OCI-LY1 (cell line): ENCODE data around the gene FAT1.

Source experiments
- H2AFZ ChIP-seq: fragments of 200-600 bp; sonication (generic), shearing (Covaris generic); 2 replicates; pipeline ENCODE4 v1.6.0; 2014; ENCODE audit warnings: antibody characterized with exemption, mild to moderate bottlenecking, low read length
- H3F3A ChIP-seq: fragments of 200-600 bp; sonication (generic), shearing (Covaris generic); 2 replicates; pipeline ENCODE4 v1.6.0; 2014; ENCODE audit warnings: mild to moderate bottlenecking, antibody characterized with exemption, low read length, moderate library complexity; ENCODE audit not compliant: insufficient read depth
- H3K27ac ChIP-seq: fragments of 200-600 bp; sonication (generic); 2 replicates; pipeline ENCODE4 v1.5.1; 2014; ENCODE audit warnings: low read length, mixed run types, mild to moderate bottlenecking, low read depth; ENCODE audit not compliant: poor library complexity, severe bottlenecking
- H3K27me3 ChIP-seq: fragments of 200-600 bp; sonication (generic); 2 replicates; pipeline ENCODE4 v1.6.0; 2014; ENCODE audit warnings: antibody characterized with exemption, mild to moderate bottlenecking, low read length, moderate library complexity; ENCODE audit not compliant: insufficient read depth
- H3K36me3 ChIP-seq: fragments of 200-600 bp; sonication (generic); 2 replicates; pipeline ENCODE4 v1.6.1; 2014; ENCODE audit warnings: mild to moderate bottlenecking, antibody characterized with exemption, low read length, moderate library complexity, mixed read lengths; ENCODE audit not compliant: insufficient read depth
- H3K4me1 ChIP-seq: fragments of 200-600 bp; sonication (generic); 2 replicates; pipeline ENCODE4 v1.5.1; 2014; ENCODE audit warnings: mild to moderate bottlenecking, low read length, moderate library complexity; ENCODE audit not compliant: insufficient read depth, severe bottlenecking
- H3K4me2 ChIP-seq: fragments of 200-600 bp; sonication (generic), shearing (Covaris generic); 2 replicates; pipeline ENCODE4 v1.6.1; 2014; ENCODE audit warnings: low read length
- H3K4me3 ChIP-seq: fragments of 200-600 bp; sonication (generic); 2 replicates; pipeline ENCODE4 v1.5.1; 2014; ENCODE audit warnings: low read length, low read depth, mild to moderate bottlenecking, mixed read lengths; ENCODE audit not compliant: poor library complexity, severe bottlenecking
- H3K79me2 ChIP-seq: fragments of 200-600 bp; shearing (Covaris generic); 2 replicates; pipeline ENCODE4 v1.6.1; 2016; ENCODE audit warnings: mixed run types, low read length, mixed read lengths; ENCODE audit not compliant: insufficient read depth
- H3K9ac ChIP-seq: fragments of 200-600 bp; sonication (generic), shearing (Covaris generic); 2 replicates; pipeline ENCODE4 v1.6.1; 2014; ENCODE audit warnings: mild to moderate bottlenecking, low read length, mixed read lengths
- H3K9me2 ChIP-seq: fragments of 200-600 bp; sonication (generic), shearing (Covaris generic); 2 replicates; pipeline ENCODE4 v1.6.1; 2014; ENCODE audit warnings: low read depth, mild to moderate bottlenecking, low read length, mixed read lengths
- H3K9me3 ChIP-seq: fragments of 200-600 bp; shearing (Covaris generic); 2 replicates; pipeline ENCODE4 v1.6.1; 2014; ENCODE audit warnings: low read length, mixed read lengths
- H4K20me1 ChIP-seq: fragments of 200-600 bp; sonication (generic), shearing (Covaris generic); 2 replicates; pipeline ENCODE4 v1.6.0; 2016; ENCODE audit warnings: mild to moderate bottlenecking, low read length; ENCODE audit not compliant: insufficient read depth
- CTCF ChIP-seq: fragments of 200-600 bp; sonication (generic), shearing (Covaris generic); IDR thresholded peaks from 2 replicates; pipeline ENCODE4 v1.5.1; 2017; ENCODE audit warnings: mild to moderate bottlenecking, antibody characterized with exemption, low read length, moderate library complexity, mixed read lengths
- EZH2 ChIP-seq: fragments of 200-600 bp; sonication (generic), shearing (Covaris generic); IDR thresholded peaks from 2 replicates; pipeline ENCODE4 v1.8.0; 2017; ENCODE audit warnings: borderline replicate concordance, mixed run types, mild to moderate bottlenecking, antibody characterized with exemption, low read length, moderate library complexity, mixed read lengths

Gene FAT1

DNA sequence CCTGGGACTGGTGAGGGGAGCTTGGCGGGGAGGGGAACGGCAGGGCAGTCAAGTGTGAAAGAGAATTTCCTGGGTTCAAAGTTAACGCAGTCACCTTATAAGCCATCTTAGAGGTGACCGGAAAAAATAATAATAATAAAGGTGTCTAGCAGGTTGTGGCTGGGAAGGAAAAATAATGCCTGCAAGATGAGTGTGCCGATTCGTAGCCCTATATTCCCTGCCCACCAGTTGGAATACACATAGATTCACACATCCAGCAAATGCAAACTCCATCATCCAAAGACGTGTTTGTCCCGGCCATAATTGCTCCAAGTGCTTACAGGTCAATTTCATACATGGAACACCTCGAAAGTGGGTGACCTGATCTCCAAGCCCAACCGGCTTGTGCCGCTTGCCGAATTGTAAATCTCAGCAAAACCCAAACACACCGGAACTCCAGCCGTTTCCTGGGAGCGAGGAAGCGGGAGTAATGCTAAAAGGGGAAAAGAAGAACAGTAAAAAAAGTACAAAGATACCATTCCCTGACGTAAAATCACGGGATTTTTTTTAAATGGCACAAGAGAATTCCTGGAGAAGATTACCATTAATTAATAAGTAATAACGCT is 1.3 kb upstream of the FAT1 start:
- Histone ChIP-seq H3K9me2 (no peaks in the 10 kb centered on the region), H3F3A (no peaks in the 10 kb centered on the region), H3K36me3 (no peaks in the 10 kb centered on the region), H3K4me2 (no peak overlapping the region), H3K4me1 (no peaks in the 10 kb centered on the region), H3K9ac (no peak overlapping the region), H3K4me3 (no peak overlapping the region), H3K79me2 (no peaks in the 10 kb centered on the region), H4K20me1 (no peaks in the 10 kb centered on the region), H2AFZ (no peak overlapping the region), H3K27ac (no peak overlapping the region), H3K27me3 (no peaks in the 10 kb centered on the region), H3K9me3 (peaks cover 25% of the 10 kb centered on the region; the same call in 1 of the 2 replicates)
- TF ChIP-seq EZH2, result no peak
- no peak for TF ChIP-seq CTCF

DNA sequence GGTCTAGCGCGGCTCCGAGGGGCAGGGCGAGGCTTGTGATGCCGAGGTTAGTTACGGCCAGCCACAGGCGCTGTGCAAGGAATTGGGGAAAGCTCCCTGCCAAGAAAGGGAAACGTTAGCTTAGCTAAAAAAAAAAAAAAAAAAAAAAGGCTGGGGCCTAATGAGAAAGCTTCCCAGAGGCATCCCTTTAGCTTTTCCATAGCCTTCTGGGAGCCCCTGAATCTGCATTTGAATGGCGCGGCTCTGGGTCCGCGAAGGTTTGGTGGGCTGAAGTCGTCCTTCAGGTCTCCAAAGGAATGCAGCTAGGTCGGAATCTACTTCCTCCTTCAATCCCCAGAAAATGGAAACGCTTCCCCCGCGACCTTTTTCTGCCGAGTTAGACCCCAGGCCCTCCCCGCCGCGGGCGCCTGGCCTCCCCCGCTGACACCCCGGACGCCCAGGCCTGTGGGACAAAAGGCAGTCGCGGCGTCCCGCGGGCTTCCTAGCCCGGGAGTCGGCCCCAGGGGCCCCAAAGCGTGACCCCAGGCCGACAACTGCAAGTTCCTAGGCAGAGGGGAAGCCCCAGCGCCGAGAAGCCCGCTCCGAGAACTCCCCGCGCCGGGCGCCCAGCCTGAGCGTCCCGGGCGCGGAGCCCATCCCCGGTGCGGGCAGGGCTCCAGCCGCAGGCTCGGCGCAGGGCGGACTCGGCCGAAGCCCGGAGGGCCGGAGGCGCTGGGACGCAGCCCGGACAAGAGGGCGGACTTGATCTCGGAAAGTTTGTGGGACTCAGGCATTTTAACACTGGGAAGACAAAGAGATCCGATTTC is 605 bp upstream of the FAT1 start:
- Histone ChIP-seq H4K20me1 (no peaks in the 10 kb centered on the region), H3K27me3 (no peaks in the 10 kb centered on the region), H3K9me2 (no peaks in the 10 kb centered on the region), H3K9me3 (peaks cover 31% of the 10 kb centered on the region), H3K9ac (no peak overlapping the region), H3K4me3 (no peak overlapping the region), H3K36me3 (no peaks in the 10 kb centered on the region), H2AFZ (no peak overlapping the region), H3K4me2 (no peak overlapping the region), H3K27ac (no peak overlapping the region), H3K79me2 (no peaks in the 10 kb centered on the region), H3K4me1 (no peaks in the 10 kb centered on the region), H3F3A (no peaks in the 10 kb centered on the region)
- TF ChIP-seq CTCF (no peak), EZH2 (no peak)

DNA sequence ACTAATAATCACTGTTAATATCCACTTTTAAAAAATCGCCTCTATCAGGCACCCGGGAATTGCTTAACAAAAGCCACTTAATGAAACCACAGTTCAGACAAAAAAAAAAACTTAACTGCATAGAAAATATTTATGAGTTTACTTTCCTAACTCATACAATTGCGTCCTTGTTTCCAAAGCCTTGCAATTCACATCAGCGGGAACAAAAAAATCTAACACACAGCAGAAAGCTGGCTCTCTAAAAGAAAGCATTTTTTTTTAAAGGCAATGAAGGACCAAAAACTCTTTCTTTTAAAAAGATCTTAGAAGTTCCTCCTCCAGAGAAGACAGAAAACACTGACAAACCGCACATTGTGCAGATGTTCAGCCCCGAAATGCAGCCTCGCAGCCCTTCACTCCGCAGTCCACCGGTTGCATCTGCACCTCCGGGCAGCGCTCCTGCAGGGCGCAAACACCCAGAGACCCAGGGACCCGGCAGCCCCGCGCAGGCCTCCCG is 812 bp downstream of the FAT1 start:
- Histone ChIP-seq H3K9me2 (no peaks in the 10 kb centered on the region), H3K4me3 (no peak overlapping the region), H3K36me3 (no peaks in the 10 kb centered on the region), H3K4me2 (no peak overlapping the region), H3K27ac (no peak overlapping the region), H3K9me3 (peaks cover 36% of the 10 kb centered on the region), H3K4me1 (no peaks in the 10 kb centered on the region), H2AFZ (no peak overlapping the region), H3F3A (no peaks in the 10 kb centered on the region), H4K20me1 (no peaks in the 10 kb centered on the region), H3K27me3 (no peaks in the 10 kb centered on the region), H3K79me2 (no peaks in the 10 kb centered on the region), H3K9ac (no peak overlapping the region)
- TF ChIP-seq EZH2, result no peak
- no peak for TF ChIP-seq CTCF
